NAMALWA (cell line): ENCODE measurements around the gene LDLRAD1.
"Not testable (repeated sequence)": the region's sequence is repeated elsewhere in the genome, so short reads cannot be mapped to it uniquely, and the experiment has no call there.

ENCODE experiments used
- DNase-seq: peaks from one replicate; pipeline ENCODE4 v3.0.0-alpha.2; 2015; ENCODE audit warnings: low spot score

LDLRAD1 gene

GRCh38 chr1:54016343-54017282, 1.4 kb downstream of the LDLRAD1 start:
- DNase-seq = no peak

- no peak for DNase-seq
Observed at GRCh38 chr1:54014009-54014629, 3.9 kb downstream of the LDLRAD1 start.

GRCh38 chr1:54013393-54014008, 4.5 kb downstream of the LDLRAD1 start:
- DNase-seq = no peak

- no peak for DNase-seq
Observed at GRCh38 chr1:54012863-54013262, 5.1 kb downstream of the LDLRAD1 start.

GRCh38 chr1:54012008-54012325, 6.0 kb downstream of the LDLRAD1 start:
- DNase-seq = no peak

- no peak for DNase-seq
Observed at GRCh38 chr1:54011316-54012007, 6.5 kb downstream of the LDLRAD1 start.

- DNase-seq = no peak
Observed at GRCh38 chr1:54010415-54011117, 7.4 kb downstream of the LDLRAD1 start.

GRCh38 chr1:54009406-54009805, 8.6 kb downstream of the LDLRAD1 start:
- DNase-seq = no peak

- no peak for DNase-seq
Observed at GRCh38 chr1:54008876-54009275, 9.1 kb downstream of the LDLRAD1 start.

GRCh38 chr1:54007613-54008012, 10.4 kb downstream of the LDLRAD1 start:
- DNase-seq = no peak

GRCh38 chr1:54006508-54006907, 11.5 kb downstream of the LDLRAD1 start:
- DNase-seq = no peak

- DNase-seq = no peak
Observed at GRCh38 chr1:54004481-54005049, 13.4 kb downstream of the LDLRAD1 start.

- DNase-seq = not testable (repeated sequence)
Observed at GRCh38 chr1:54003750-54004480, 14.1 kb downstream of the LDLRAD1 start.

GRCh38 chr1:54003249-54003646, 14.7 kb downstream of the LDLRAD1 start:
- DNase-seq = no peak

GRCh38 chr1:54002544-54003248, 15.3 kb downstream of the LDLRAD1 start:
- DNase-seq = no peak

GRCh38 chr1:54001591-54001990, 16.4 kb downstream of the LDLRAD1 start:
- DNase-seq = no peak

- no peak for DNase-seq
Observed at GRCh38 chr1:53999920-54000319, 18.1 kb downstream of the LDLRAD1 start.

GRCh38 chr1:53998223-53998622, 19.8 kb downstream of the LDLRAD1 start:
- DNase-seq = no peak

GRCh38 chr1:53995683-53996082, 22.3 kb downstream of the LDLRAD1 start:
- no peak for DNase-seq

- not testable (repeated sequence) for DNase-seq
Observed at GRCh38 chr1:53994516-53994915, 23.5 kb downstream of the LDLRAD1 start.
